Stimulated activated CD4-positive, alpha-beta T cell treated with anti-CD3 and anti-CD28 coated beads, Interleukin-2, amount 100 ng/mL, for 4 hours (primary cell): ENCODE measurements around the gene SRPK1.

ENCODE experiments used
- DNase-seq: peaks from one replicate; pipeline ENCODE4 v3.0.0-alpha.2; 2020; ENCODE audit warnings: low read depth

The SRPK1 gene

DNA sequence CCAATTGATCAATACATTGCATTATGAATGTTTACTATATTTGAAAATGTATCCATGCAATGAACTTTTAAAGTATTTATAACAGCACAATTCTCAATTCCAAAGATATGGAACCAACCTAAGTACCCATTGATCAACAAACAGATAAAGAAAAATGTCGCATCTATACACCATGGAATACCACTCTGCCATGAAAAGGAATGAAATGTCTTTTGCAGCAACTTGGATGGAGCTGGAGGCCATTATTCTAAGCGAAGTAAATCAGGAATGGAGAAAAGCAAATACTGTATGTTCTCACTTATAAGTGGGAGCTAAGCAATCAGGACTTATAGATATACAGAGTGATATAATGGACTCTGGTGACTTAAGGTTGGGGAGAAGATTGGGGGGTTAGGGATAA lies 22.9 kb downstream of the SRPK1 start:
- DNase-seq: no peak

DNA sequence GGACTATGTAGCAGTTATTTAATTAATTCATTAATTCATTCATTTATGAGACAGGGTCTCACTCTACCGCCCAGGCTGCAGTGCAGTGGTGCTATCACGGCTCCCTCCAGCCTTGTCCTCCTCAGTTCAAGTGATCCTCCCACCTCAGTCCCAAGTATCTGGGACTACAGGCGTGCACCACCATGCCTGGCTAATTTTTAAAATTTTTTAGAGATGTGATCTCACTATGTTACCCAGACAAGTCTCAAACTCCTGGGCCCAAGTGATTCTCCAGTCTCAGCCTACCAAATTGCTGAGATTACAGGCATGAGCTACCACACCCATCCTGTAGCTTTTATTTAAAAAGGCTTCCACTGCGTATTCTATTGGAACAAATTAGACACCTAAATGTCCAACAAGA lies 23.4 kb downstream of the SRPK1 start:
- no peak for DNase-seq

DNA sequence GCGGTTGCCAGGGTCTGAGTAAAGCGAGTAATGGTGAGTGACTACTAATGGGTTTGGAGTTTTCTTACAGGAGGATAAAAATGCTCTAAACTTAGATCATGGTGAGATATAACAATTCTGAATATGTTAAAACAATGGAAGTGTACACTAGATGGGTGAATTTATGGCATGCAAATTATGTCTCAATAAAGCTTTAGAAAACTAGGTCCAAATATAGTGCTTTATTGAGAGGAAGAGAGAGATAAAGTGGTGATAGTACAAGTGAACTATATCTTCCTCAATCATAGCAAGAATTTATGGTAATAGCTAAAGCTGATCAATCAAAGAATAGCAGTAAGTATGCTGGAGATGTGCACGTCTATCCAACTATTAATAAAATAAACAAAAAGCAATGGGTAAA lies 23.9 kb downstream of the SRPK1 start:
- DNase-seq: no peak

DNA sequence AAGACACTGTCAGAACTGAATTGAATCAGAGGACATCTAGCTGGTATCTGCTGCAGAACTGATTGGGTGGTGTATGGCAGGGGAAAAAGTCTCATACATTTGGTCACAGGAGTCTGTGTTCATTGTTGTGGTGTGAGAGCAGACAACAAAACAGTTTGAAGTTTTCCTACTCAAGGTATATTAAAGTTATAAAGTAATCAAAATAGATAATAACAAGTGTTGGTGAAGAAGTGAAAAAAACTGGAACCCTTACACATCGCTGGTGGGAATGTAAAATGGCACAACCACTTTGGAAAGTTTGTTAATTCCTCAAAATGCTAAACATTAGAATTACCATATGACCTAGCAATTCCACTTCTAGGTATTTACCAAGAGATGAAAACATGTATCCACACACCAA lies 24.7 kb downstream of the SRPK1 start:
- no peak for DNase-seq

DNA sequence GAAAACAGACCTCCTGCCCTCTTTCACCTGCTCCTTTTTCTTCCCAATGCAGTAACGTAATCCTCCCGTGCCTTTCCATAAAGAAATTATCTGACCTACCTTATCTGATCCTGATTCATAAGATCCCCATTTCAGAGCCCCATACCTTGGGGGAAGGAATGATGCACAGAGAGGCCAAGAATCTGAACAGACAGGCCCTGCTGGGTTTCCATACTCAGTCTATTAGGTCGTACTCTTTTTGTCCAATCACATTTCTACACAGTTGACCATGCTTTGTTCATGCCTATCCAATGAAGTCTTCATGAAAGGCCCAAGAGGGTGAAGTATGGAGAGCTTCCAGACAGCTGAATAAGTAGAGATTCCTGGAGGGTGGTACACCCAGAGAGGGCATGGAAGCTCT lies 25.3 kb downstream of the SRPK1 start:
- DNase-seq: no peak

DNA sequence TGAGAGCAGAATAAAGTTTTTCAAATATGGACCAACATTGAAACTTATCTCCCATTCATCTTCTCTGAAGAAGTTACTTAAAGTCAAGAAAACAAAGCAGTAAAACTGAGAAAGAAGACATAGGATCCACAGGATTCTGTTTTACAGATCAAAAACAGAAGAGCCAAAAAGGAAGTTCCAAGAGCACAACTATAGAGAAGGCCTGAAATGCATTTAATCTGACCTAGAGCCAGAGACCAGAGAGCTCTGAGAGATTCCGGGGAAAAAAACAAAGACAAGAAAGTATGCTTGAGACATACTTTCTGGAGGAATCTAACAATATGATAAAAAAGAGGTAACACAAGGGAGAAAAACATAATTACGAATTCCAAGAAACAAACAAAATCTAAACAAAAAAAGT lies 26.1 kb downstream of the SRPK1 start:
- DNase-seq: no peak

DNA sequence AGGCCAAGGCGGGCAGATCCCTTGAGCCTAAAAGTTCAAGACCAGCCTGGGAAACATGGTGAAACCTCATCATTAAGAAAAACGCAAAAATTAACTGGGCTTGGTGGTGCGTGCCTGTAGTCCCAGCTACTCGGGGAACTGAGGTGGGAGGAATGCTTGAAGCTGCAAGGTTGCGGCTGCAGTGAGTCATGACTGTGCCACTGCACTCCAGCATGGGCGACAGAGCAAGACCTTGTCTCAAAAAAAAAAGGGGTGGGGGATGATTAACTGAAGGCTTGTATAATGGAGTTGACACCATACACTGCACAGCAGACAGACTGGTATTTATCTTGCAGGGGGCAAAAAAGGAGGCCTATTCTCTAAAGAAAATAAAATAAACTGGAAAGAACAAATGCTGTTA lies 27.7 kb downstream of the SRPK1 start:
- no peak for DNase-seq

DNA sequence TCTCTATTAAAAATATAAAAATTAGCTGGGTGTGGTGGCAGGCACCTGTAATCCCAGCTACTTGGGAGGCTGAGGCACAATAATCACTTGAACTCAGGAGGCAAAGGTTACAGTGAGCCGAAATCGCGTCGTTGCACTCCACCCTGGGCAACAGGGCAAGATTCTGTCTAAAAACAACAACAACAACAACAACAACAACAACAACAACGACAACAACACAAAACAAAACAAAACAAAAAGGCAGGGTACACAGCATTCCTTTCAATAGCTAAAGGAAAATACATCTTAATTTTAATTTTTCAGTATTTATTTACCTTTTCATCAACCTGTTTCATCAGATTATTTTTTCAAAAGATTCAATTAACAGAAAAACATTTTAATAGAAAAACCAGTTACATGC lies 28.4 kb downstream of the SRPK1 start:
- no peak for DNase-seq

DNA sequence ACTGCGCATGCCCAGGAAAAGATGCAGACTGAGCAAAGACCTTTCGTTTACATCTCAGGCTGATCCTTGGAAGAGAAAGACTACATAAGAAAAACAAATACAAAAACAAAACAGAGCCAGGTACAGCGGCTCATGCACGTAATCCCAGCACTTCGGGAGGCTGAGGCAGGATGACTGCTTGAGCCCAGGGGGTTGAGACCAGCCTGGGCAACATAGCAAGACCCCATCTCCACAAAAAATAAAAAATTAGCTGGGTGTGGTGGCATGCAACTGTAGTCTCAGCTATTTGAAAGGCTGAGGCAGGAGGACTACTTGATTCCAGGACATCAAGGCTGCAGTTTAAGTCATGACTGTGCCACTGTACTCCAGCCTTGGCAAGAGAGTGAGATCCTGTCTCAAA lies 41.7 kb downstream of the SRPK1 start:
- no peak for DNase-seq

DNA sequence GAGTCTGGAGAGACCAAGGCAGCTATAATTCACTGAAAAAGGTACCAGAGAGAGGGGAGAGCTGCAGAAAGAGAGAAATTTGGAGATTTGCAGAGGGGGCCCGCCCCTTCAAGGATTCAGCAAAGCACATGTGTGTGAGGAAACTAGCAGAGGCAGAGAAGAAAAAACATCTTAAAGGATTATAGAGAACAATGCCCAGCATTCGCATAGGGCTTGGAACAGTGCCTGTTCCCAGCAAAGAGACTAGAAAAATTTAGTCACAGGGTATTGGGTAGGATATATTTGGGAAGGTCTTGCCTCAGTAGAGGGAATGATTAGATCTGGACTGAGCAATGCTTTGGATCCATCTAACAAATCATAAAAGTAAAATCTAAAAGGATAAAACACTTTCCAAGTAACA lies 44.0 kb downstream of the SRPK1 start:
- DNase-seq: no peak

DNA sequence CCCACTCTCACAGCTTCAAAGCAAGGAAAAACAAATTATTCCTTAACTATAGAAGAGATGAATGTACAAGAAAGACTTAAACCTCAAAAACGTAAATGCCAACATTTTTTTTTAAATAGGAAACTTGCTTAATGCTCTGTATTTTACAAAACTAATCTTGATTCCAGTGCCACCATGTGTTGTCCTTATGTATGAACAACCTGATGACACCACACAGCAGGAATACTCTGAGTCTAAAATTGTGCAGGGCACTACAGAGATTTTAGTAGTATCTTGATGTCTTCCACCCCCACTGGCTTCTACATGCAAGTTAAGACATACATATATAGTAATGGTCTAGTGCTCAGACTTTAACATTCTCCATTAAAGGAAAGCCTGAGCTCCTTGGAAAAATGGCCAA lies 46.2 kb downstream of the SRPK1 start:
- DNase-seq: no peak

DNA sequence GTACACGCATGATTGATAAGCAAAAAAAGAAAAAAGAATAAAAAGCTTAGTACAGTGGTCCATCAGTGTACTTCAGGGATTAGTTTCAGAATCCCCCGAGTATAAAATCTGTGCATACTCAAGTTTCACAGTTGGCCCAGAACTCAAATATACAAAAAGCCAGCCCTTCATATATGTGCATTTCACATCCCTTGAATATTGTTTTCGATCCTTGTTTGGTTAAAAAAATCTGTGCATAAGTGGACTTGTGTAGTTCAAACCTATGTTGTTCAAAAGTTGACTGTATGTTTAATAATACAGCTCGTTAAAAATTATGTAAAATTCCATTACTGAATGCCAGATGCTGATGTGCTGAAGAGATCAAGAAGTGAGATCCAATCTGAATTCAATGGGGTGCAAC lies 61.5 kb downstream of the SRPK1 start:
- DNase-seq: no peak

DNA sequence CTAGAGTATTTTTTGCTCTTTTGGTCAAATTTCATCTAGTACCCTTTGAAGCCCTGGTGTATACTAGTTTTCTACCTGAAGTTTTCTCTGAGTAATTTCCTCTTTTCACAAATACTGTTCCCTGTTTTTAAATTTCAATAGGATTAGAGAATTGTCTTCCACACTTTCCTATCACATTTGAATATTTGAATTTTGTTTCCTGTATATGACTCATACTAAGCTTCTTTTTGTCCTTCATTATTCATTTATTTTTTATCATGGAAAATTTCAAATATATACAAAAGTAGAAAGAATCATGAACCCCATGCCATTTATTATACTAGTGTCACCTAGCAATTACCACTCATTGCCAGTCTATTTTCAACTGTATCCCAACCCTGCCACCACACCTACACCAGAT lies 63.0 kb downstream of the SRPK1 start:
- DNase-seq: no peak

DNA sequence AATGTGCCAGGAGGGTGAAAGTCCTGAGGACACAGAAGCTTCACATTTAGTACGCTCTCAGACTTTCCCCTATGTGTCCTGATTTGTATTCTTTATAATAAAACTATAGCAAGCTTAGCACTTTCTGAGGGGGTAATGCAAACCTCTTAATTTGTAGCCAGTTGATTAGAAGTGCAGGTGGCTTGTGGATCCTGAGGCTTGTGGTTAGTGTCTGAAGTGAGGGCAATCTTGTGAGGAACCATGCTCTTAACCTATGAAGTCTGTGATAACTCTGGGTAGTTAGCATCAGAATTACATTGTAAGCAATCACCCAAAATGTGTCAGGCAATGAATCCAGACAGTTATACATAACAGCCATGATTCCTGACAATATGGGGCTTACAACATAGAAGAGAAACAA lies 64.6 kb downstream of the SRPK1 start:
- no peak for DNase-seq

DNA sequence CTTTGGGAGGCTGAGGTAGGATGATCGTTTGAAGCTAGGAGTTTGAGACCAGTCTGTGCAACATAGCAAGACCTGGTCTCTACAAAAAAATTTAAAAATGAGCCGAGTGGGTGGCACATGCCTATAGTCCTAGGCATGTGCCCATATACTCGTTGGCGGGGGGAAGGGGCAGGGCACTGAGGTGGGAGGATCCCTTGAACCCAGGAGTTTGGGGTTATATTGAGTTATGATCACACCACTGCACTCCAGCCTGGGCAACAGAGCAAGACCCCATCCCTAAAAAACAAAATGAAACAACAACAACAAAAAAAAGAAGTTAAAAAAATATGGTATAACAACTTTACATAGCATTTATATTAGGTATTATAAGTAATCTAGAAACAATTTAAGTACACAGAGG lies 67.9 kb downstream of the SRPK1 start:
- DNase-seq: no peak

DNA sequence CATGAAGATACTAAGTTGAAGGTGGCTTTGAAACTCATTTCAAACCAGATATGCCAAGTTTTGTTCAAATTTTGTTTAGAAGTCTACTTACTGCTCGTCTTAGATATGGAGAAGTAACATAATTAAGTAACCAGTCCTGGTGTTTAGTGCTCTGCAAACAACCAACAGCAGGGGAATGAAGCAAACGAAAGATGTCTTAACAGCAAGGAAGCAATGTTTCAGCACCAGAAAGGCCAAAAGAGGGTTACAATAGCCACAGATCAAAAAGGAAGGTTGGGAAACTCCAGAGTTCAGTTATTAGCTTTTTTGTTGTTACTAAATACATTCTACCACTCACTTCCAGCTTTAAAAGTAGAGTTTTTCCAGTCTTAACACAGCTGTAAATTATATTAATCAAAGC lies 70.7 kb downstream of the SRPK1 start:
- DNase-seq: no peak

DNA sequence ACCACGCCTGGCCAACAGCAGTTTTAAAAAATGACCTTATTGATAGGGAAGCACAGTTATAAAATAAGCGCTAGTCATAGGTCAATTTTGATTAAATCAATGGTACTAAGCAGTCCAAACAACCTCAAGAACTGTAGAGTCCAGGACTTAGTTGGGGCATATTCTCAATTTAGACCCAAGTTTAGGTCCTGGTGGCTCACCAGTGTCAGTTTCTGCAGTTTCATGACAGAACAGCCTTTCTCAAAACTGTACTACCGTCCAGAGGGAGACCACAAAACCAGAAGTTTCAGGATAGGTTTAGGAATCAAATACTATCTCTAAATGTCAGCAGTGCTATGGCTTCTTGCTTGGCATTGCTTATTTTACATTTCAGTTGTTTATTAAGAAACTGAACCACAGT lies 76.6 kb downstream of the SRPK1 start:
- DNase-seq: no peak

DNA sequence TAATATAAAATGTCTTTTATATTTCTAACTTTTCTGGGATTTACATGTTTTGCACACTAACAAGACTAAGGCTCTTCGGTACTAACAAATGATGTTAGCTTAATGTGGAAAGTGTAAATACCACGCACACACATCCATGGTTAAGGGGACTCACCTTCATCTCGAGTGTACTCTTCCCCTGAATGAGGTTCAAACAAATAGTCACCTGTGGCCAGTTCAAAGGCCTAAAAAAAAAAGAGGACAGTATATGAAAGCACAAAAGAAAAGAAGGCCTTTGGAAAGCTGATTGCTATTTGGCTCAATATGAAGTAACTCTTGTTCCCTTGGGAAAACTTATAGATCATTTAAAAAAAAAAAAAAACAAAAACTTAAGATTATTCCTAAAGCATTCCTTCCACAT lies 78.5 kb downstream of the SRPK1 start:
- DNase-seq: no peak

DNA sequence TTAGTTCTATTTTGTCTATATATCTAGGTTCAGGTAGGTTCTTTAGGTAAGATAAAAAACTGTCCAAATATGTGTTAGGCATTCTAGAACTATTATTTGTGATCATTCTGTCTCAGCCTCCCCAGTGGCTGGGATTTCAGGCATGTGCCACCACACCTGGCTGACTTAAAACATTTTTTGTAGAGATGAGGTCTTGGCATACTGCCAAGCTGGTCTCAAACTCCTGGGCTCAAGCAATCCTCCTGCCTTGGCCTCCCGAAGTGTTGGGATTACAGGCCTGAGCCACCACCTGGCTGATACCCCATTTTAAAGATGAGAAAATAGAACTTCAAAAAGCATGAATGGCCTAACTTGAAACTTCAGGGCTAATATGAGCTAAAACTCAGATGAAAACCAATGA lies 81.9 kb downstream of the SRPK1 start:
- DNase-seq: no peak

DNA sequence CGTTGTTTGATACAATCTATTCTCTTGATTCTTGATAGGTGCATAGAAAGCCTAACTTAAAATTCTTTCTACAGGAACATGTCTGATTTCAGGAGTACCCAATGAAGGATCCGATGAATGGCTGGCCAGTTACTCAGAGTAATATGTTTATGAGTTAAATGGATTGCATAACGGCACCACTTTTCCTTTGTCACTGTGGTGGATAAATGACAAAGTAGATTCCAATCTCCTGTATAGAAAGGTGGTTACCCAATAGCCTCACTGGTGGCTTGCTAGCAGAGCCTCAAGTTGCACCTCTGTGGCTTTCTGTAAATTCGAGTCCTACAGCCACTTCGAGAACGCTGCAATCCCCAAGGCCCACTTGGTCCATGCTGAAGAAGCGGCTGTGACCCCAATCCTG lies 87.4 kb downstream of the SRPK1 start:
- no peak for DNase-seq

DNA sequence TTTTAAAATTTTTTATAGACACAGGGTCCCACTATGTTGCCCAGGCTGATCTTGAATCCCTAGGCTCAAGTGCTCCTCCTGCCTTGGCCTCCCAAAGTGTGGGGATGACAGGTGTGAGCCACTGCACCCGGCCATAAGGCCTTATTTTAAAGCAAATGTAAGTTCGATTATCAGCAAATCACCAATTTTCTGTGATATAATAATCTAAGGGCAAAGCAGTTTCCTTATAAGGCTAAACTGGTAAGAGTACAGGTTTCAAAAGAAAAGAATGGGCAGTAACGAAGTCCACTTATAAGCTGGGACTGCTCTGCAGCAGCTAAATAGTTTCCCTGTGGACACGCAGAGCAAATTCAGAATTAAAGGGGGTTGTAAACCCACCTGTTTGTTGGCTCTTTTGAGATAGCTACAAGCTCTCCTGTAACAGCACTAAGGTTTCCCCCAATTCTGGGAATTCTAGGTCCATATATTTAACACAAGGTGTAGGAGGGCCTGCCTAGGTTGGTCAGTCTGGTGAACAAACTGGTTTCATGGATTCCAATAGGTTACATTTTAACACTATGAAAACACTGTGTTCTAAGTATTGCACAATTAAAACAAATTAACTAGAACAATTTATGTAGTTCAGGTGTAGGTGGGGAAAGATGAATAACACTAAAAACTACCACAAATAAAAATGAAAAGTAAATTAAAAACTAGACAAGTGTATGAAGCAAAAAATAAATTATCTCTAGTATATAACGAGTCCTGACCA lies 89.5 kb downstream of the SRPK1 start:
- no peak for DNase-seq

DNA sequence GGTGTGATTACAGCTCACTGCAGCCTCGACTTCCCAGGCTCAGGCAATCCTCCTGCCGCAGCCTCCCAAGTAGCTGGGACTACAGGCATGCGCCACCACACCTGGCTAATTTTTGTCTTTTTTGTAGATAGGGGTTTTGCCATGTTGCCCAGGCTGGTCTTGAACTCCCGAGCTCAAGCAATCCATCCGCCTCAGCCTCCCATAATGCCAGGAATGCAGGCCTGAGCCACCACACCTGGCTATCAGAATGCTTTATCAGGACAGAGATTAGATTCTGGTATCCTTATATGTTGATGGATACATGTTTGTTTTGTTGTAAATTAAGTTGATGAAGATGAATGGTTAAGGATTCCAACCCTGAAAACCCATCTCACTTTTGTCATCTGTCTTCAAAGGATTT lies 91.6 kb downstream of the SRPK1 start:
- no peak for DNase-seq

DNA sequence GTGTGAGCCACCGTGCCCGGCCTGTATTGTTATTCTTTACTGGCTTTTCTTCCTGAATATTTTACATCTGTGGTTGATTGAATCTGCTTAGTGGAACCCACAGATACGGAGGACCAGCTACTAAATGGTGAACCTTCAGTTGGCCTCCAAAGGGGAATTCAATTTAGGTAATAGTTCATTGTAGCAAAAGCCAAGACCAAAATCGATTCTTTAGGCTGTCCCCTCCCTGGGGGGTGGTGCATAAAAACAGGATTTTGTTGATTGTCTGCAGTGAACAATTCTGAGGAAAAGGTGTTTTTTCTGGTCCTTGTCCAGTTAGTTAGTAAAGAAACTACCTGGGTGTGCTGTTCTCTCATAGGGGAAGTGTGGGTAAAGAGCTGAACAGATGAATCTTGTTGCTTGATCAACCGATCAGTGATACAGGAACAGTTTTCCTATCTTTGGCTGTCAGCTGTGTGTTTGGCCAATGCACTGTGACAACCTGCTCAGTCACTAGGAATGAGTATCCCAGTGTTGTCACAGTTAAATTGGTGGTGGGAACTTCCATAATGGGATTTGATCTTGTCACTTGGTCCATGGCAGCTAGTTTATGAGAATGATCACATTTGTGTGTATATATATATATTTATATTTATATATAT lies 96.2 kb downstream of the SRPK1 start:
- DNase-seq: no peak

DNA sequence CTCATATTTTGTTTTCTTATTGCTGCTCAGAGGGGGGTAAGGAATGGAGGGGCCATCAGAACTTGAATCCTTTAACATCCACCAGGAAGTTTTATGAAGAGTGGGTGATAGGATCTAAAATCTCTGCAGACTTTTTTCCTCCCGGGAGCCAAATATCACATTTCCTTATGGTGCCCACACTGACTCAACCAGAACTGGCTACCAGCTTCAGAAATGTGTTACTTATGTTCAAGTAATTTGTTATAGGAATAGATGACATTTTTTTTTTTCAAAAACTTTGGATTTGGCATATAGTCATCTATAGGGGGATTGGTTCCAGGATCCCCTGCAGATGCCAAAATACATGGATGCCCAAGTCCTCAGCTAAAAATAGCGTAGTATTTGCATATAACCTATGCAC lies 97.3 kb downstream of the SRPK1 start:
- no peak for DNase-seq
